GM11168 (cell line): ENCODE data around the gene EFCAB11.

Experiments
- in situ Hi-C: fragments of 300-500 bp; cut with MboI; formaldehyde crosslinking; loops from one replicate; pipeline ENCODE4 v1.12.0; 2022; ENCODE audit warnings: low sequenced_read_pairs; ENCODE audit not compliant: unreplicated experiment

EFCAB11 gene

DNA sequence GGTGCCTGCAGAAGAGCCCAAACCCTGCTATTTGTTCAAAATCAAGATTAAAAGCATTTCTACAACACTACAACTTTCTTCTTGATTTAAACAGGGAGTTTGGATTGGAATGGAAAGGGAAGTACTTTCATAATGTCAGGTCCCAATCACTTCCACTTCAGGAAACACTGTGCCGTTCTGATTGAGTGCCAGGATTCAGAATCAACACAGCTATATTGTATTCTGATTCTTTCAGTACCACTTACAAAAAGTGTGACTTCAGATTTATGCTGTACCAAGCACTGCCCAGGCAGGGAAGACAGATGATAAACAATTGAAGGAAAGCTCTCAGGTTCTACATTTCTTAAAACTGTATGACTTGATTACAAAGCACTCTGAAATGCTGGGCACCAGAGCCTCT lies 4.4 kb upstream of the EFCAB11 start:
- in situ Hi-C loops = loop anchor here (10.0 kb wide), 1 partner anchor 276 kb away; no protein-coding TSS in a partner anchor

DNA sequence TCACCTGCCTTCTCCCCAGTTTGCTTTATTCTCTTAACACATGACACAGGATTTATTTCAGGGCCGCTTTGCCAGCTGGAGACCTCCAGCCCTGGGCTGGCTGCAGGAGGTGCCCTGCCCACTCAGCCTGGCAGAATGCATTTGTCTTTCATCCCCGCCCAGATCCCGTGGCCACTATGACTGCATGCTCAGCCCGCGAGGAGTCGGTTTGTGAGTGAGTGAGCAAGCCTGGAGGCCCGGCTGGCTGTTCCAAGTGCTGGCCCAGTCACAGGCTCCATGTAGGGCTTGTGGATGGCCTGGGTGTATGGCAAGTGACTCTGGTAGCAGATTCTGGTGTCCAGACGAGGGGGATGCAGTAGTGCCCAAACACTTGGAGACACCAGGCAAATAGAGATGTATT lies 3.3 kb upstream of the EFCAB11 start:
- in situ Hi-C loops = loop anchor here (10.0 kb wide), 1 partner anchor 277 kb away; no protein-coding TSS in a partner anchor

DNA sequence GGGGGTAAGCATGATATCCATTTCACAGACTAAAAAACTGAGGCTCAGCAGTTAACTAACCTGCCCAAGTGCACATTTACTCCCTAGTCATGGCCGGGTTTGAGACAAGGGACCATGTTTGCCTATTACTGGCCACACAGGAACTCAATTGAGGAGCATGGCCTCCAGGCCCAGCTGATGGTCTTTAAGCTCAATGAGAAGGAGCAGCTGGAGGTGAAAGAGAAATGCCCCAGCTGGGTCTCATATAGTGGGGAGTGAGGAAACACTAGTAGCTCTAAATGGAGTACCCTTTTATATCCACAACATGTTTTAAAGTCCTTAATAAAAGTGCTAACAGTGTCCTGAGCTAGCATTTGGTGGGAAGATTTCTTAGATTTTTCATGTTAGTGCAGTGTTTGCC lies 2.8 kb upstream of the EFCAB11 start:
- in situ Hi-C loops = loop anchor here (10.0 kb wide), 1 partner anchor 277 kb away; no protein-coding TSS in a partner anchor

DNA sequence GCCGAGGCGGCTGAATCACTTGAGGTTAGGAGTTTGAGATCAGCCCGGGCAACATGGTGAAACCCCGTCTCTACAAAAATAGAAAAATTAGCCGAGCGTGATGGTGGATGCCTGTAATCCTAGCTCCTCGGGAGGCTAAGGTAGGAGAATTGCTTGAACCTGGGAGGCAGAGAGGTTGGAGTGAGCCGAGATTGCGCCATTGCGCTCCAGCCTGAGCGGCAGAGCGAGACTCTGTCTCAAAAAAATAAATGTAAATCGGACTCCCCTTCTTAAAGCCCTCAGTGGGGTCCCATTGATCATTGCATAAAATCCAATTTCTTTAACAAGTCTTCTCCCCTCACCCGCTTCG lies 2.1 kb upstream of the EFCAB11 start:
- in situ Hi-C loops = loop anchor here (10.0 kb wide), 1 partner anchor 278 kb away; no protein-coding TSS in a partner anchor

DNA sequence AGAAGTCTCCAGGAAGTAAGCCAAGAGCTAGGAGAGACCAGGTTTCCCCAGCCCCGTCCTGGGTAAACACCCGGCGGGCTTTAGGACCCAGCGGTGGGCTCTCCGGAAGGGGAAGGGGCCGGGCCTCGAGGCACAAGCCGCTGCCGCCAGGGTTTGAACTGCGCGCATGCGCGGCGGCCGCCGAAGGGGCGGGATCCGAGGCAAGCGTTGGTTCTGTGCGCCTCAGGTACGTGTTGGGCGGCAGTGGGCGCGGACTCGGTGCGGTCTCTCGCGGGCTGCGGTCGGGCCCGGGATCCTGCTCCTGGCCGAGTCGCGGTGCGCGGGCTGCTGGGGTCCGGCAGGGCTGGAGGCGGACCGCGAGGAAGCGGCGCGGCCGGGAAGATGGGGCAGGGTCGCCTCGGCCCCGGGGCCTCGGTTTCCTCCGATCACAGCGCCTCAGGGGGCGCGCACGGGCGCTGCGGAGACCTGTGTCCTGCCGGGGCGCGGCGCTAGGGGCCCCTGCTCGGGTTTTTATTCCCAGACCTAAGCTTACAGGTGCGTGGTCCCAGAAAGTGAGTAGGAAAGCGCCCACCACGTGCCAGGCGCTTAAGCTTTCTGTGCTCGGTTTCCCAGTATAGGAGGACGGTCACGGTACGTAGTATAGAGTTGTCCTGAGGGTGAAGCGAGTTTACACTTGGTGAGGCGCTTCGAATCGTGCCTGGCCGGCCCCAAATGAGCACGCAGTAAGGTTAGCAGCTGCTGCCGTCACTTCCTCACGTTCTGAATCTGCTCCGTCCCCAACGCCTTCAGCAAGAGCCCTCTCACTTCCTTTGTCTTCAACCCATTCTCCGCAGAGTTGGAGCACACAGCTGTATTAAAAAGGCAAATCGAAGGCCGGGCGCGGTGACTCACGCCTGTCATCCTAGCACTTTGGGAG lies 1.5 kb upstream of the EFCAB11 start, which contains the start of gene TDP1:
Gene TDP1, plus strand, starts transcription at position 183 of the 916 bp plus-strand sequence. CDS start 7,188 bp downstream, outside the sequence.
- in situ Hi-C loops = loop anchor here (10.0 kb wide), 1 partner anchor 279 kb away; no protein-coding TSS in a partner anchor

DNA sequence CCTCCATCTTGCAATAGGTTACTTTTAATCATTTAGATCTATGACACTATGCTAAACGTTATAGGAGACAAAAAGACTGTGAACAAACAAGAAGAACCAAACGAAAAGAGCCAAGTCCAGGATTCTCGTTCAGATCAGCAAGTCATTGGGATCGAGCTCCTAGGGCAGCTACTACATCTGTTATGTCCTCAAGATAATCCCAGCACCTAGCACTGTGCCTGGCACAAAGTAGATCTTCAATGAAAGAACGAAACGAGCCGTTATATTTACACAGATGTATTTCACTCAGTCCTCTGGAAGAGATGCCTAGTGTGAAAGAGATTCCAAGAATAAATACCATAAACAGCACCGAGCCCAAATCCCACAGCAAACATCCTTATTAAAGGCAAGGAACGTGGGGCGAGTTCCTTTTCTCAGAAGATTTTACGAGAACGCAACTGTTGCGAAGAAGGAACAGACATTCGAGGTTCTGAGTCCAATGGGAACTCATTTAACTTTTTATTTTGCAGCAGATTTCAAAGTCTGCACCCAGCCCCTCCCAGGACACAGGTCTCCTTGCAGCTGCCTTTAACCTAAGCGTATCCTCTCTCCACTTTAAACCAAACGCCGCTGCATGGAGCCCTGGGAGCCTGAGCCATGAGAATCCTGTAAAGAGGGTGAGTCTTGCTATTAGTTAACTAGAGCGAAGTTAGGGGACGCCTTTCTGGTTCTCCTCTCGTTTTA lies 653 bp upstream of the EFCAB11 start:
- in situ Hi-C loops = loop anchor here (10.0 kb wide), 1 partner anchor 280 kb away; no protein-coding TSS in a partner anchor

DNA sequence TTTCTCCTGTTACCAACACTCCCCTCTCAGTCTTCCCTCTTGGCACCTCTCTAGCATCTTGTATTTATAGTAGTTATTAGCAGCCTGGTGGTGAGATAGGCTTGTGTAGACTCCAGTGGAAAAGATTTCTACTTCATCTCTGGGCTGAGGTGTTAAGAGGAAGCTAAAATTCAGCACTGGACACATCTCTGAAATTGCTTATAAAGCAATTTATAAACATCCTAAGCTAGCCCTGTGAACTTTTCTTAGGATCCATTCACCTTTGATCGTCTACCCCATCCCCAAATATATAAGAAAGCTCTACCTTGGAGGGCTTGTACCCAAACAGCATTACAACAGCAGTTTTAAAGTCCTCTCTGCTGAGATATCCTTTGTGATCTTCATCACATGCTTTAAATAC lies 928 bp downstream of the EFCAB11 start:
- in situ Hi-C loops = loop anchor here (10.0 kb wide), 1 partner anchor 281 kb away; no protein-coding TSS in a partner anchor

DNA sequence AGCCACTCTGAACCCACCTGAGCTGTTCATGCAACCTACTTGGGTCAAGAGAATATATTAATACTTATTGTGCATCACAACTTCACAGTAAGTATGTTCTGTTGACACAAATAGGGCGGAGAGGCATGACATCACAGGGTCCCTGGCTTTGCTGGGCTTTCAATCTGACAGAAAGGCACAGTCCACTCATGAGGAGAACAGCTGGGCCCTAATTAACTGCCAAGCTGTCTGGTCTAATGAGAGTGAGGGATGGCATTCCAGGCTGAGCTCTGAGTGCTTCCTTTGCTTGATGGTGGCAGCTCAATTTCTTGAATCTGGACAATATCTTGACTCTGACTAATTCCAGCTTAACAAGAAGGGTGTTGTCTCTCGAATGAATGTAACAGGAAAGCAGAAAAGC lies 2.0 kb downstream of the EFCAB11 start:
- in situ Hi-C loops = loop anchor here (10.0 kb wide), 1 partner anchor 282 kb away; no protein-coding TSS in a partner anchor

DNA sequence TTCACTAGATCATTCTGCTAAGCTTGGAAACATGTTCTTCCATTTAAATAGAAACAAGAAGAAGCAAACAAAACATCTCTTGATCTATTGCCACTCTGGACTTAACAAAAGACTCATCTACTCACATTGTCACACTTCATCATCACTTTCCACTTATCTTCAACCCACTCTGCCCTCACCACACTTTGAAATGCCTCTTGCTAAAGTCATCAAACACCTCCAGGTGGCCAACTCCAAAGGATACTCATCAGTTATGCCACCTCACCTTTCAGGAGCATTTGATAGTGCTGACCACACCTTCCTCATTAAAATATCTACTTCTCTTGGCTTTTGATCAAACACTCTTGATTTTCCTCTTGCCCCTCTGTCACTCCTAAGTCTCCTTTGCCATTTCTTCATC lies 7.2 kb downstream of the EFCAB11 start:
- in situ Hi-C loops = no loop called here

DNA sequence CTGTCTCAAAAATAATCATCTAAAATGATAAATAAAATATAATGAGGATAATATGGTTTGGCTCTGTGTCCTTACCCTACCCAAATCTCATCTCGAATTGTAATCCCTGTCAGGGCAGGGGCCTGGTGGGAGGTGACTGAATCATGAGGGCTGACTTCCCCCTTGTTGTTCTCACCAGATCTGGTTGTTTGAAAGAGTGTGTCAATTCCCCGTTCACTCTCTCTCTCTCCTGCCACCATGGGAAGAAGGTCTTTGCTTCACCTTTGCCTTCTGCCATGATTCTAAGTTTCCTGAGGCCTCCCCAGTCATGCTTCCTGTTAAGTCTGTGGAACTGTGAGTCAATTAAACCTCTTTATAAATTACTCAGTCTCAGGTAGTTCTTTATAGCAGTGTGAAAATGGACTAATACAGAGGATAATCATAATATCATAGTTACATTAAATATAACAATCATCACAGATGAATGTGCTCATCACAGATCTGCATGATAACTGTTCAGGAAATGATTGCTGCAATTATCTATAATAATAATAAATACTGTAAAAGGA lies 12.6 kb downstream of the EFCAB11 start:
- in situ Hi-C loops = no loop called here

DNA sequence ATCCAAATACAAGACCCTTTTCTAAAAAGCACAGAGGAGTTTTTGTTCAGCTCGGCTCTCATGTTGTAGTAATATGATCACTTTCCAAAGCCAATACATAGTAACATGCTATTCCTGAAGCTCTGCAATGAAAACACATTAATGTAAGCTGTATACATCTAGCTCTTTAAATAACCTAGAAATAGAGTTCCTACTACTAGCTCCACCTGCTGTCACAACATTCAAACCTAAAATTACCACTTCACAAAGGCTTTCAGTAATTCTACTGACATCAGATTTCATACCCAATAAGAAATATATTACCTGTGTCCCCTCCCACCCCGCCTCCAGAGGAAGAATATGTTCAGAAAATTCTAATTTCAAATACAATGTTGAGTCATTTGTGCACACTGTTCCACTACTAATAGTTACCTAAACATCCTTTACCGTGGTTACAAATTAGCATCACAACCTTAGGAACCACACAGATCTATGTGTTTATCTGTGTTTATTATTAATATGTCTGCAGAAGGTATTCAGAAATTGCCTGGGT lies 17.8 kb downstream of the EFCAB11 start:
- in situ Hi-C loops = no loop called here

DNA sequence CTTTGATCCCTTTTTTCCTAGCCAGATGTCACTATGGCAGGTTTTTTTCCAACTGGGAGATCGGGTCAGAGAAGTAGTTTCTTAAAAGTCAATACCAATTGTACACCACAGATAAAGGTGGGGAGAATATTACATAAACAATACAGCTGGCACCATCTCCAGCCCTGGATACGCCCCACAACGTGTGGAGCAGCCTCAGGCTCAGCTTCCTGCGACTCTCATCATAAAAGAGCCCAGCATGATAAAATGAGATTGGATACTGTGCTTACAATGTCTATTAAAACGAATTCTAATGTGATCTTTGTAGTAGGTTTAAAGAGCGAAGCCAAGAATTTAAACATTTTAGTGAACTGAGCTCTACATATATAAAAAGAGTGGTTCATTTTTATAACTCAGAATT lies 21.5 kb downstream of the EFCAB11 start:
- in situ Hi-C loops = no loop called here

DNA sequence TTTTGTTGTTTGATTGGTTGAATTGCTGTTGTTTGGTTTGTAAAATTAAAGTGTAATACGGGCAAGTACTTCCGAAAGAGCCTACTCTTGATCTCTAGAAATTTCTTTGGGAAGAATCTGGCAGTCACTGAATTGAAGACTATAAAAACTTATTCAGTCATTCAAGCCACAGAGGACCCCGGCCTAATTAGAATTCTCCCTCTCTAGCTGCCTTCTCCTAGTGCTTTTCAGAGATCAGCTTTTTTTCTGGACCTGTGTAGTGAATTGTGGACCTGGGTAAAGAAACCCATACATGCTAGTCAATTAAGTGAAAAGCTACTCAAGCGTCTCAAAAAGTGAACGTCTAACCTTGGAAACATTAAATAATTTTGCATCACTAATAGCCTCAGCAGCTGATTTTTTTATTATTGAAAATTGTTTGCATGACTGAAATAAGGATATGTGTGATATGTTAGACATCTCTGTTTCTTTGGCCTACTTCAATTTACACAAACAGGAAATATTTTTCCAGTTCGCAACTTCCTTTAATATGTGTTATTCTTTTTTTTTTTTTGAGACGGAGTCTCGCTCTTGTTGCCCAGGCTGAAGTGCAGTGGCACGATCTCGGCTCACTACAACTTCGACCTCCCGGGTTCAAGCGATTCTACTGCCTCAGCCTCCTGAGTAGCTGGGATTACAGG lies 27.2 kb downstream of the EFCAB11 start:
- in situ Hi-C loops = no loop called here

DNA sequence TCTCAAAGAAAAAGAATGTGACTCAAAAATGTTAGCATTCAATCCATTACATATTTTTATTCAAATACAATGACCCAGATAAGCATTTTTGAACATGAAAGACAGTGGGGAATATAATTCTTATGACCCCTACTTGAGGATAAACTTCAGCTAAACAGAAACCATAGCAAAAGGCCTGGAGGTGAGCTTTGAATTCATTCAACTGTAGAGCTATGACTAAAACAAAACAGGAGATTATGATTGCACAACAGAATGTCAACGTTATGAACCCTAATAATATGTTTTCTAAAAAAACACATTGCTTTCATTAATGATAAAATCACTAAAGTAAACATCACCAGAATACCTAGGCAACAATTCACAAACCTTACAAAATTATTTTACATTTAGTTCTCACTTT lies 27.8 kb downstream of the EFCAB11 start:
- in situ Hi-C loops = no loop called here

DNA sequence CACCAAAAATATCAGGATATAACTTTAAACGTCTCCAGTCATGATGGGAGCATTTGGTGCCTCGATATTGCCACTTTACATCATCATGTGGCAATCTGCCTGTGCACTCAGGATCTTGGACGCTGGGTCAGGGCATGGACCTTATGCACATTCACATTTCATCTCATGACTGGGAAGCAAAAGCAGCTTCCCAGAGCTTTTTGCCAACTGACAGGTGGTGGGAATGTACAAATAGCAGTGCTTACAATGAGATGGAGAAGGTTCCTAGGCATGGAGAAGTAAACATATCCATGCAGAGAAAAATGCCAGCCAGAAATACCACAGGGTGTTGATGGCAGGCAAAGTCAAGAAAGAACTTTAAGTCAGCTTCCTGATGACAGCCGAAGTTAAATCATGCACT lies 30.3 kb downstream of the EFCAB11 start:
- in situ Hi-C loops = loop anchor here (25.0 kb wide), 2 partner anchors 512 to 587 kb away; partner anchors contain the start of gene FOXN3

DNA sequence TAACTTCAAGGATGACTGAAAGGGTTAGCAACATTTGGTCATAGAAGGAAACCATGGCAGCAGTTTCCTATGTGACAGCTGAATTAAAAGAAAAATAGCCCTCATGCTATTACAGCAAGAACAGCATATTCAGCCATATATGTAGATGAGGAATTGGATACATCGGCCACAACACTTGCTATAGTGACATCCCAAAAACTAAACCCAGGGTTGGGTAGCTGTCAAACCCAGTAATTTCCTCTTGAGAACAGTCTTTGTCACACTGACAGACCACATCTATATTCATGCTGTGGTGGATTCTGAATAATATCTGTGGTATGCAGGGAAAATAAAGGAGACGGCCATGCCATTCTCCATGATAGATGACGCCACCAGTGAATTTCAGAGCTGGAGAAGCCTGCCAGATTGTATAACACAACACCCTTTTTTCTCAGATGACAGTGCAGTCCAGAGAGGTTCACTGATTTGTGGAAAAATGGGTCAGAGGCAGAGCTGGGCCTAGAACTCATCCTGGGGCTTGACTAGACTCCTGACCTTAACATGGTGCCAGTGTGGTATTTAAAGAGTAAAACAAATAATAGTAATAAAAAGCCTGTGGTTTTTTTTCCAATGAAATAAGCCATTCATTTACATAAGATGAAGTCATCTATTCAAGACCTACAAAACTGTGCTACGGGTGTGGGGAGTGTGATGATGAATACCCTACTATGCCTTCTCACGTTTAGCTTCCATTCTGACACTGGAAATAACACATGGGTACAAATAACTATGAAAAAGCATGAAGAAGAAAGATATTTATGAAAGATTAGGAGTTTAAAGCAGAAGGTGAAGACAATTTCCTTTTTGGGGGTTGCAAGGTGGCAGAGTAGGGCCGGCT lies 32.3 kb downstream of the EFCAB11 start:
- in situ Hi-C loops = loop anchor here (25.0 kb wide), 2 partner anchors 510 to 585 kb away; partner anchors contain the start of gene FOXN3

DNA sequence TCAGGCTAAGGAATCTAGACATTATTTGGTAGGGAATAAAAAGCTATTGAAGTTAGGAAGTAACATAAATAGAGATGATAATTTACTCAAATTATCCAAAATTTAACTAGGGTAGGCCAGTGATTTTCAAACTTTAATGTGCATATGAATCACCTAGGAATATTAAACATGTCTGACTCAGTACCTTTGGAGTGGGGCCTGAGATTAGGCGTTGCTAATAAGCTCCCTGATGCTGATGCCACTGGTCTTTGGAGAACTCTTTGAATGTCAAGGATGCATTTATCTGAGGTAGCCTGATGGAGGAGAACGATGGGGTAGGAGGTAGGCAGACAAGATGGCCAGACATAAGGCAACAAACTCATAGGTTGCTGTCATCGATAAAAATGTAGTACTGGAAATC lies 33.2 kb downstream of the EFCAB11 start:
- in situ Hi-C loops = loop anchor here (25.0 kb wide), 2 partner anchors 509 to 584 kb away; partner anchors contain the start of gene FOXN3

DNA sequence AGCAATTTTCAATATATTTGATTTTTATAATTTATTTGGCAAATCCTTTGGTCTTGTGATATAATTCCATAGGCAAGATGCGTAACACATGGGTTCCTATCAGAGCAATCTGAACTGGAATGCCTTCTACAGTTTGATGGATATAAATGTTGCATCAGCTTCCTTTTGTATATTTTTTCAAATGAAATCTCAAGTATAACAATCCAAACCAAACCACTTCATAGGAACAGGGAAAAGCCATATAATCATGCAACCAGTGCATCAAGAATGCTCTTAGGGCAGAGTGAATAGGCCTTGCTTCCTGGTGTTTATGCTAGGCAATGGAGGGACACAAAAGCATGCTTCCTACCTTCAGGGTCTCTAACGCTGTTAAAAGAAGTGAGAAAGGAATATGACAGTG lies 34.5 kb downstream of the EFCAB11 start:
- in situ Hi-C loops = loop anchor here (25.0 kb wide), 2 partner anchors 508 to 583 kb away; partner anchors contain the start of gene FOXN3
